Measurements from ENCODE around the gene USPL1. TPM values are rescaled to one million over a fixed set of nuclear protein-coding genes. Genes with fewer than 3 reads are reported as not detected.
"Not testable (repeated sequence)": the region's sequence is repeated elsewhere in the genome, so short reads cannot be mapped to it uniquely, and the experiment has no call there.

USPL1 gene
- polyA plus RNA-seq, 1 donor from 2014 or later, result 60.1 TPM

DNA sequence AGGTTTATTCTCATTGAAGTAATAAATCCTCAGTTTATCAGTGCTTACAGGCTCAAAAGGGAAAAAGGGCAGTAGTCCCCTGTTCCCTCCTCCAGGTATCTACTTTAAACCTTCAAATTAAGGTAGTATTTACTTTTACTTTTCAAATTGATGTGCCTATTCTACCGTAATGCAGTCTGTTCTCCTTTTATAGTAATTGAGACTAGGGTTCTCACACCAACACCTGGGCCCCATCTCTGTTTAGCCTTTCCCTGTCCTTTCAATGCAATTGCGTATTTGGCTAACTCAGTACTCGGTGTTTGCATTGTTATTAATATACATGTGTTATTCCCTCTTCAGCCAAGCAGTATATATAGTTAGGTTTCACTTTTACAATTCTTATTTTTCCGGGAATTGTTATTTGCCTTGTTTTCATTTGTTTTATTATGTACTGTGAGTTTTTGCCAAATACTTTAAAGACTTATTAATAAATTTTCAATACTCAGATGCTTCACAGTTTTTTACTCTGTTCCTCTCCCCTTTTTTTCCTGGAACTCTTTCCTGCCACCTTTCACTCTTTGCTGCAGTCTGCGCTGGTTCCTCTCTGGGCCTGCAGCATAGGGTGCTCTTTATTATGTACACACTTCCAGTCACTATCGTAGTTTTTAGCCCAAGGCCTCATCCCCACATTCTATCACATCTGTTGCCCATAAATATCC is 30.3 kb downstream of the USPL1 start:
- Histone ChIP-seq H3K9me3 (ENCODE audit: low read length) (no peaks in the 10 kb centered on the region), H3K9me2 (ENCODE audit: insufficient read depth, low read length) (no peaks in the 10 kb centered on the region), H3K27me3 (ENCODE audit: insufficient read depth, low read depth, low read length) (no peaks in the 10 kb centered on the region), H3K36me3 (ENCODE audit: insufficient read depth, low read length) (peaks cover 9% of the 10 kb centered on the region), H3K9ac (ENCODE audit: low read length) (no peak overlapping the region), H3K27ac (ENCODE audit: low read length) (no peak overlapping the region), H3K79me2 (replicated peaks; ENCODE audit: insufficient read depth, low read length) (no peaks in the 10 kb centered on the region), H4K20me1 (ENCODE audit: insufficient read depth) (no peaks in the 10 kb centered on the region), H3K4me2 (ENCODE audit: low read length) (no peak overlapping the region), H2AFZ (ENCODE audit: low read depth, low read length) (no peak overlapping the region), H3K4me3 (ENCODE audit: low read length) (no peak overlapping the region), H3F3A (ENCODE audit: insufficient read depth, low read length, poor library complexity, severe bottlenecking) (no peaks in the 10 kb centered on the region)
- TF ChIP-seq MXI1 (conservative IDR thresholded peaks at IDR 0.05; ENCODE audit: poor library complexity, severe bottlenecking) (no peak), EP300 (conservative IDR thresholded peaks at IDR 0.05; ENCODE audit: poor library complexity, severe bottlenecking) (no peak), RAD21 (conservative IDR thresholded peaks at IDR 0.05) (no peak), EZH2 (IDR thresholded peaks at IDR 0.05; ENCODE audit: borderline replicate concordance, insufficient read depth, low read length, poor library complexity, severe bottlenecking) (no peak), POLR2AphosphoS5 (IDR thresholded peaks at IDR 0.05) (no peak), SMC3 (conservative IDR thresholded peaks at IDR 0.05; ENCODE audit: poor library complexity) (no peak), TAF1 (IDR thresholded peaks at IDR 0.05; ENCODE audit: low read depth) (no peak)
- TF ChIP-seq, protein P1, sequence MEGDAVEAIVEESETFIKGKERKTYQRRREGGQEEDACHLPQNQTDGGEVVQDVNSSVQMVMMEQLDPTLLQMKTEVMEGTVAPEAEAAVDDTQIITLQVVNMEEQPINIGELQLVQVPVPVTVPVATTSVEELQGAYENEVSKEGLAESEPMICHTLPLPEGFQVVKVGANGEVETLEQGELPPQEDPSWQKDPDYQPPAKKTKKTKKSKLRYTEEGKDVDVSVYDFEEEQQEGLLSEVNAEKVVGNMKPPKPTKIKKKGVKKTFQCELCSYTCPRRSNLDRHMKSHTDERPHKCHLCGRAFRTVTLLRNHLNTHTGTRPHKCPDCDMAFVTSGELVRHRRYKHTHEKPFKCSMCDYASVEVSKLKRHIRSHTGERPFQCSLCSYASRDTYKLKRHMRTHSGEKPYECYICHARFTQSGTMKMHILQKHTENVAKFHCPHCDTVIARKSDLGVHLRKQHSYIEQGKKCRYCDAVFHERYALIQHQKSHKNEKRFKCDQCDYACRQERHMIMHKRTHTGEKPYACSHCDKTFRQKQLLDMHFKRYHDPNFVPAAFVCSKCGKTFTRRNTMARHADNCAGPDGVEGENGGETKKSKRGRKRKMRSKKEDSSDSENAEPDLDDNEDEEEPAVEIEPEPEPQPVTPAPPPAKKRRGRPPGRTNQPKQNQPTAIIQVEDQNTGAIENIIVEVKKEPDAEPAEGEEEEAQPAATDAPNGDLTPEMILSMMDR (IDR thresholded peaks at IDR 0.05; ENCODE audit: poor library complexity, severe bottlenecking), result no peak
- TF ChIP-seq, protein P2, sequence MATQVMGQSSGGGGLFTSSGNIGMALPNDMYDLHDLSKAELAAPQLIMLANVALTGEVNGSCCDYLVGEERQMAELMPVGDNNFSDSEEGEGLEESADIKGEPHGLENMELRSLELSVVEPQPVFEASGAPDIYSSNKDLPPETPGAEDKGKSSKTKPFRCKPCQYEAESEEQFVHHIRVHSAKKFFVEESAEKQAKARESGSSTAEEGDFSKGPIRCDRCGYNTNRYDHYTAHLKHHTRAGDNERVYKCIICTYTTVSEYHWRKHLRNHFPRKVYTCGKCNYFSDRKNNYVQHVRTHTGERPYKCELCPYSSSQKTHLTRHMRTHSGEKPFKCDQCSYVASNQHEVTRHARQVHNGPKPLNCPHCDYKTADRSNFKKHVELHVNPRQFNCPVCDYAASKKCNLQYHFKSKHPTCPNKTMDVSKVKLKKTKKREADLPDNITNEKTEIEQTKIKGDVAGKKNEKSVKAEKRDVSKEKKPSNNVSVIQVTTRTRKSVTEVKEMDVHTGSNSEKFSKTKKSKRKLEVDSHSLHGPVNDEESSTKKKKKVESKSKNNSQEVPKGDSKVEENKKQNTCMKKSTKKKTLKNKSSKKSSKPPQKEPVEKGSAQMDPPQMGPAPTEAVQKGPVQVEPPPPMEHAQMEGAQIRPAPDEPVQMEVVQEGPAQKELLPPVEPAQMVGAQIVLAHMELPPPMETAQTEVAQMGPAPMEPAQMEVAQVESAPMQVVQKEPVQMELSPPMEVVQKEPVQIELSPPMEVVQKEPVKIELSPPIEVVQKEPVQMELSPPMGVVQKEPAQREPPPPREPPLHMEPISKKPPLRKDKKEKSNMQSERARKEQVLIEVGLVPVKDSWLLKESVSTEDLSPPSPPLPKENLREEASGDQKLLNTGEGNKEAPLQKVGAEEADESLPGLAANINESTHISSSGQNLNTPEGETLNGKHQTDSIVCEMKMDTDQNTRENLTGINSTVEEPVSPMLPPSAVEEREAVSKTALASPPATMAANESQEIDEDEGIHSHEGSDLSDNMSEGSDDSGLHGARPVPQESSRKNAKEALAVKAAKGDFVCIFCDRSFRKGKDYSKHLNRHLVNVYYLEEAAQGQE (IDR thresholded peaks at IDR 0.05; ENCODE audit: borderline replicate concordance), result no peak

DNA sequence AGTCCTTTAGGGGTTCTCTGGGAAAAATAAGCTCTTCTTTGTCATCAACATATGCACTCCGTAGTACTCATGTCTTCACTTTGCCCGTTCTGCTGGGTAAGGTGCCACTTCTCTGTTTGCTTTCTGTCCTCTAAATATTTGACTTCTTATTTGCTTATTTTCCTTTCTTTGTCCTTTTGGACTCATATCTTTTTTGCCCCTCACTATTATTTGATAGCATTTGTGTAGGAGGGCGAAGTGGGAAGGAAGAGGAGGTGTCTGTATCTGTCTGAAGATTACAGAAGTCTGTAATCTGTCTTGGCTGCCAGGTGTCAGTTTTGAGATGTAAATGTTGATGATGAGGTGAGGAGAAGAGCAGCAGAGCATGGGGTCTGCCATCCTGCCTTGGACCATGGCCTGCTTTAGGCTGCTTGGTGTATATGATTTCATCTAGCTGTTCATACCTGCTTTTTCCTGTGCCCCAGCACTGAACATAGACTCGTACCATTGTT is 30.8 kb downstream of the USPL1 start:
- Histone ChIP-seq H4K20me1 (ENCODE audit: insufficient read depth) (no peaks in the 10 kb centered on the region), H2AFZ (ENCODE audit: low read depth, low read length) (no peak overlapping the region), H3F3A (ENCODE audit: insufficient read depth, low read length, poor library complexity, severe bottlenecking) (no peaks in the 10 kb centered on the region), H3K36me3 (ENCODE audit: insufficient read depth, low read length) (peaks cover 6% of the 10 kb centered on the region), H3K9me3 (ENCODE audit: low read length) (no peaks in the 10 kb centered on the region), H3K4me3 (ENCODE audit: low read length) (no peak overlapping the region), H3K79me2 (replicated peaks; ENCODE audit: insufficient read depth, low read length) (no peaks in the 10 kb centered on the region), H3K9me2 (ENCODE audit: insufficient read depth, low read length) (no peaks in the 10 kb centered on the region), H3K4me2 (ENCODE audit: low read length) (no peak overlapping the region), H3K27me3 (ENCODE audit: insufficient read depth, low read depth, low read length) (no peaks in the 10 kb centered on the region), H3K27ac (ENCODE audit: low read length) (no peak overlapping the region), H3K9ac (ENCODE audit: low read length) (no peak overlapping the region)
- TF ChIP-seq TAF1 (IDR thresholded peaks at IDR 0.05; ENCODE audit: low read depth) (no peak), MXI1 (conservative IDR thresholded peaks at IDR 0.05; ENCODE audit: poor library complexity, severe bottlenecking) (no peak), POLR2AphosphoS5 (IDR thresholded peaks at IDR 0.05) (no peak), EP300 (conservative IDR thresholded peaks at IDR 0.05; ENCODE audit: poor library complexity, severe bottlenecking) (no peak), RAD21 (conservative IDR thresholded peaks at IDR 0.05) (no peak), SMC3 (conservative IDR thresholded peaks at IDR 0.05; ENCODE audit: poor library complexity) (no peak), EZH2 (IDR thresholded peaks at IDR 0.05; ENCODE audit: borderline replicate concordance, insufficient read depth, low read length, poor library complexity, severe bottlenecking) (no peak)
- TF ChIP-seq, protein P2 (IDR thresholded peaks at IDR 0.05; ENCODE audit: borderline replicate concordance), result no peak
- TF ChIP-seq, protein P1 (IDR thresholded peaks at IDR 0.05; ENCODE audit: poor library complexity, severe bottlenecking), result no peak

DNA sequence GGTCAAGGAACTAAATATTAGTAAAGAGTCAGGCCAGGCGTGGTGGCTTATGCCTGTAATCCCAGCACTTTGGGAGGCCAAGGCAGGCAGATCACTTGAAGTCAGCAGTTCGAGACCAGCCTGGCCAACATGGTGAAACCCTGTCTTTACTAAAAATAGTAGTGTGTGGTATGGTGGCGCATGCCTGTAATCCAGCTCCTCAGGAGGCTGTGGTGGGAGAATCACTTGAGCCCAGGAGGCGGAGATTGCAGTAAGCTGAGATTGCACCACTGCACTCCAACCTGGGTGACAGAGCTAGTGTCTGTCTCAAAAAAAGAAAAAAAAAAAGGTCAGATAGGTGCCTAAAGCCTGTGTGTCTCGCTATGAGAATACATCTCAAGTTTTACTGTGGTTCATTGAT is 33.9 kb downstream of the USPL1 start:
- H3K9me2 ChIP-seq (ENCODE audit: insufficient read depth, low read length); H3K4me3 ChIP-seq (ENCODE audit: low read length); H3K36me3 ChIP-seq (ENCODE audit: insufficient read depth, low read length); H4K20me1 ChIP-seq (ENCODE audit: insufficient read depth); H3K27ac ChIP-seq (ENCODE audit: low read length); H3F3A ChIP-seq (ENCODE audit: insufficient read depth, low read length, poor library complexity, severe bottlenecking); H3K79me2 ChIP-seq (replicated peaks; ENCODE audit: insufficient read depth, low read length); H3K9me3 ChIP-seq (ENCODE audit: low read length); H3K9ac ChIP-seq (ENCODE audit: low read length); H2AFZ ChIP-seq (ENCODE audit: low read depth, low read length); H3K4me2 ChIP-seq (ENCODE audit: low read length); H3K27me3 ChIP-seq (ENCODE audit: insufficient read depth, low read depth, low read length): not testable (repeated sequence)

Measured in neural cell (in vitro differentiated cells).